ENCODE data around the gene PLEKHG4B.

Gene PLEKHG4B

DNA sequence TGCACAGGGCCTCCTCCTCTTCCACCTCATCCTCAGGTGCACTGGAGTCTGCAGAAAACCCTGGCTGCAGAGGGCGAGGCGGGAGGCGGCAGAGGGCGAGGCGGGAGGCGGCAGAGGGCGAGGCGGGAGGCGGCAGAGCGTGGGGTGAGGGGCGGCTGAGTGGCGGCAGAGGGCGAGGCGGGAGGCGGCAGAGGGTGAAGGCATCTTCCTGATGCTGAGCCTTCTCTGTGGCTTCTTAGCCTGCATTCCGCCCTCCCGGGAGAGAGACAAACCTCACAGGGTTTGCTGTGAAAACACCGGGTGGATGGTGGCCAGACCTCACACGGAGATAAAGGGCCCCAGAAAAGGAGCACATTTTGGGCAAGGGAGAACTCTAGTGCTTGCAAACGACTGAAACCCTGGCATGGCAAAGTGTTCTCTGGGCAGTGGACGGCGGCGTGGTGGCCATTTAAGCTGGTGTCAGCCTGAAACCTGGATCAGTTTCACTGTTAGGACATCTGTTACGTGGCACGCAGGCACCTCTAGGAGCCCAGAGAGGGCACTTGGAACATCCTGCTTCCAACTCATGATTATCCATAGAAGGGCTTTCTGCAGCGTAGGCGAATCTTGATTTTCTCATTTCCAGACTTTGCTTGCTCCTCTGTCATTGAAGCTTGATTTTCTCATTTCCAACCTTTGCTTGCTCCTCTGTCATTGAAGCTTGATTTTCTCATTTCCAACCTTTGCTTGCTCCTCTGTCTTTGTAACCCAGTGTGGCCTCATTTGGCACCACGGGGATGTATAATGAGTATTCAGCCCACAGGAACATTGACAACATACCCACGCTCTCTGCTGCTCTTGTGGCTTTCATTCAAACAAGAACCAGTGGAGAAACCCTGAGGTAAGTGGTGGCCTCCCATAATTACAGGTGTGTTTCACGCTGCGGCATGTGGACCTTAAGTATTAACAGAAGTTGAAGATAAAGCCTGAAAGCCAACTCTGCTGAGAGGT lies 16.3 kb upstream of the PLEKHG4B start:
- no peak for DNase-seq

DNA sequence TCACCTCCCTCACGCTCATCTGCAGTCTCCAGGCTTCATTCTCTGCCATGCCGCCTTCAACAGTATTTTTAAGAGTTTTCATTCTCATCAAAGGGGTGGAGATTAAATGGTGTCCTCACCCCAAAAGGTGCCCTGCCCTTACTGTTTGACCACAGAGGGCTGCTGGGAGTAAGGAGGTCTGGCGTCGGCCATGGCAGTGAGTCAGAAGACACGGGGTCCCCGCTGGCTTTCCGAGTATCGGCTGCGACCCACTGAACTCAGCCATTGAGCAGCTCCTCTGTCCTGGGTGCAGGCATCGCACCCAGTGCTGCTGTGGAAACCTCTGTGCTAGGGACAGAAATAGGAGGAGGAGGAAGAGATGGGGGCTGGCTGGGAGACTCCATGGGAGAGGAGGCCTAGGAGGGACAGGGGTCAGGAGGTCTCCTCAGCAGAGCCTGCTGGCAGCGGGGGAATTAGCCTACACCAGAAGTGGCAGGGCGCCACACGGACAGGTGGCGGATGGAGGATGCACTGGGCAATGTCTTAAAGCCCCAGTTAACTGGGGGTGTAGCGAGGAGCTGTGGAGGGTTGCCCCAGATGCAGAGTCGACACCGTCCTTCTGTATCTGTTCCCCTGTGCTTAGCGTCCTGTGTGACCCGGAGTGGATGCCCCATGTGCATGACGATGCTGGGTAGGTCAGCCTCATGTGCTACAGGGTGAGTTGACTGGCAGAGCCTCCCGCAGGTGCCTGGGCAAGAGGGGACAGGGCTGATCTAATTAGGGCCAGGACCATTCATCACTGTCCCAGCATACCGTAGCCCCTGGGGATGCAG lies 15.4 kb upstream of the PLEKHG4B start:
- no peak for DNase-seq

DNA sequence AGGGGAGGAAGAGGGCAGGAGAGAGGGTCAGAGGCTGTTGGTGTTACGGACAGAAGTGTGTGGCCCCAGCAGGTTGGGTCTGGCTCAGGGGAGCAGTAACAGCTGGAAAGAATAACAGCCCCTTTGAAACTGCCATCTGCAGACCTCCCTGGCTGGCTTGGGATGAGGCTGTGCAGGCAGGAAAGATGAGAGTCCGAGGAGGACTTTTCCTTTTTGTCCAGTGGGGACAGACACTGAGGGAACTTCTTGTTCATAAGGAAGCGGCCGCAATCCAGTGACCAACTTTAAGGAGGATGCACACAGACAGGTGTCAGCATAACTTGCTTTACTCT lies 14.8 kb upstream of the PLEKHG4B start:
- no peak for DNase-seq

DNA sequence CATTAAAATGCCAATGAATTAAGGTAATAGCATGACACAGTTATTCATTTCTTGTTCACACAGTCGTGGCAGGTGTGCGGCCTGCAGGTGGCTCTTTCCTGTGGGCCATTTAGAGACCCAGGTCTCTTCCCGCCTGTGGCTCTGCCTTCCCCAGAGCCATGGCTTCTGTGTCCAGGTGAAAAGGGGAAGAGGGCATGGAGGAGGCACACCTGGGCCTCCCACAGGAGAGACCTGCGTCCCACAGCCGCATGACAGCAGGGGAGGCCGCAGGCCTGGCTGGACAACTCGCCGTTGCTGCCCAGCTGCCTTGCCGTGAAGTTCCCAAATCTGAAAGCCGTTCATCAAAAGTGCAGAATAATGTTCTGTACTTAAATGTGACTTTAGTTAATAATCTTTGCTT lies 14.4 kb upstream of the PLEKHG4B start:
- no peak for DNase-seq

DNA sequence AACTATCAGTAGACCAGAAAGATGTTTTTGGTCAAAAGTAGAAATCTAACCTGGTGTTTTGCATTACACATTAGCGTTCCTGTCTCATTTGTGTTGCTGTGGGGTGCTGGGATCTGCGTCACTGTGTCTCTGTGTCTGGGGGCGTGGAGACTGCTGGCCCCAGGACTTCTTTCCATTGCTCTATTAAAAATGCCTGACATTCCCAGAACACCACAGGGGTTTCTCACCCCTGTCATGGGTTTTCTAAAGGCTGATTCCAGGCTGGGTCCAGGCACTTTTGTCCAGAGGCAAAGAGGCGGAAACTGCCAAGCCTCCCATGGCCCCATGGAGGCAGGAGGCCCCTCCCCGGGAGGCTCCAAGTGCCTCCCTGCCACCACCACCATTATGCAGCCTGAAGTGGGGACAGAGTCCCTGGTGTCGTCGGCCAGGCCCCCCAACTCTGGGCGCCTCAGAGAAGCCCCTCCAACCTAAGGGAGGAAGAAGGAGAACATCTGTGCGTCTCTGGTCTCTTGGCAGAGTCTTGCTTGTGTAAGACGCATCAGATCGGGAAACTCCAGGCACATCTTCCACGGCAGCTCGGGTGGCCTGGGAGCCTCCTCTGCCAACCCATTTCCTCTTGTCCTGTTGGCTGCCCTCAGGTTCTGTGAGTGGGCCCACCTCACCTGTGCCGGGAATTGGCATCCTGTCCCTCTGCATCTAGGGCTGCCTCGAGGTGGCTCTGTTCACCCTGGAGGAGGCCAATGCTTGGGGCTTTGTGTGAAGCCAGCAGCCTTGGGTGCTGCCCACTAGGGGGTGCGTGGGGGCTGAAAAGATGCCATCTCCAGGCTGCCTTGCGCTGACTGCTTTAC lies 13.8 kb upstream of the PLEKHG4B start:
- DNase-seq, result no peak

DNA sequence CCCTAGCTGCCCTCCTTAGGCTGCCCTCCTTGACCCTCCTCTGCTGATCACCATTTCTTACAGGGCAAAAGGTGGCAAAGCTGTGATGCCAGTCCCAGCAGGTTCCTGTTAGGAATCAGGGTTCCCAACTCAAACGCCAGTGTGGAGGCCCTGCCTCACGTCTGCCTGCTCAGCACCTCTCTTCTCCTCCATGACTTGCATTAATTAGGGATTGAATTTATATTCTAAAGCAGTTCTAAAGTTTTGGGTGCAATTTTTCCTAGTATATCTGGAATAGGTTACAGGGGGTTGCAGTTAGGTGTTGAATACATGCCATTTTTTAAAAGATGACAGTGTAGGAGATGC lies 13.2 kb upstream of the PLEKHG4B start:
- no peak for DNase-seq

DNA sequence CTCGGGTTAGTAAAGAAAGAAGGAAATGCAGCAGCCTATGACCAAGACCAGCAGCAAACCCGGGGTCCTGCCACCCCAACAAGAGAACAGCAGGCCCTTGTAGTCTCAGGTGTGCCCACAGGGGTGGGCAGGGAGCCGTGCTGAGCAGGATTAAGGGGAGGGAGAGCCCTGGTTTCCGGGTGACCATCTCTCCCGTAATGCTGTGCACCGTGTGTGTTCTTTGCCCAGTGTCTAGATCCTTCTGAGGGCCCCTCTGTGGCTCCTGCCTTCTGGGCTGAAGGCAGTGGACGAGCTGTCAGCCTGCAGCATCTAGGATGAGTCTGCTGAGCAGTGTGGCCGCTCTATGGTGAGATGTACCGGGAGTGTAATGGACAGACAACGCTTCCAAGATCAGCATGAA lies 12.7 kb upstream of the PLEKHG4B start:
- no peak for DNase-seq

DNA sequence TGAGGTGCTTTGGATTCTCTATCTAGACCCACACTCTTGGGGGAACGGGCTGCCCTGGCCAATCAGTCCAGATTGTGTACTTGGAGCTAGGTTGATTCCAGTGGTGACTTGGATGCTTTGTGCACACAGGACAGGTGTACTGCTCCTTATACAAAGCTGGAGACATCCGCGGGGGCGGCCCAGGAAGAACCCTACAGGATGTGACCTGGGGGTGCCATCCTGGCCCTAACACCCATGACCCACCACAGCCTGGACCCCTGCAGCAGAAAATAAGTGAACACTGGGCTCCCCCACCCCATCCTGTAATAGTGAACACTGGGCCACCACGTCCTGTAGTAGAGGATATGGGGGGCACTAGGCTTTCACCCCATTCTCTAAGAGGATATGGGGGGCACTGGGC lies 12.1 kb upstream of the PLEKHG4B start:
- no peak for DNase-seq

DNA sequence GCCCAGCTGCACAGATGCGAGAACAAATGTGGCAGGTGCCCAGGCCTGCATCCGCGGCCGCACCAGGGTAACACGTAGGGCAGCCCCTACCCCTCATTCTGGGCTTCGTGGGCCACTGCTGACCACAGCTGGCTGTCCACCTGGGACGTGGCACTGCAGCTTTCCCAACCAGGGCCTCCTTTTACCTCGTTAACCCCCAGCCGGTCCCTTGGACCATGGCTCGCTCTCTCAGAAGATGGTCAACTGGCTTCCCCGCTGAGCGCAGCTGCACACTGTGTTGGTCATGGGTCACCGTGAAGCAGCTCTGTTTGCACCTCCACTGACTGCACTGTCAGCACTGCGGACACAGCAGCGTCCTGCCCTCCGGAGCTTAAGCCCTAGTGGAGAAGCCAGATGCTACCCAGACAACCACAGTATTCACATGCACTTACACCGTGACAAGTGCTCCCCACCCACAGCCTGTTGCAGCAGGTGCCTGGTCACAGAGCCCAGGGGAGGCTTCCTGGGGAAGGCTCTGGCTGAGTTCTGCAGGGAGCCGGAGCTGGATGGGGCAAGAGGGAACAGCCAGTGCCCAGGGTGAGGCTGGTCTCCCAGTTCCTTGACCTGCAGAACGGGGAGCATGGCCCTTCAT lies 10.5 kb upstream of the PLEKHG4B start:
- no peak for DNase-seq

DNA sequence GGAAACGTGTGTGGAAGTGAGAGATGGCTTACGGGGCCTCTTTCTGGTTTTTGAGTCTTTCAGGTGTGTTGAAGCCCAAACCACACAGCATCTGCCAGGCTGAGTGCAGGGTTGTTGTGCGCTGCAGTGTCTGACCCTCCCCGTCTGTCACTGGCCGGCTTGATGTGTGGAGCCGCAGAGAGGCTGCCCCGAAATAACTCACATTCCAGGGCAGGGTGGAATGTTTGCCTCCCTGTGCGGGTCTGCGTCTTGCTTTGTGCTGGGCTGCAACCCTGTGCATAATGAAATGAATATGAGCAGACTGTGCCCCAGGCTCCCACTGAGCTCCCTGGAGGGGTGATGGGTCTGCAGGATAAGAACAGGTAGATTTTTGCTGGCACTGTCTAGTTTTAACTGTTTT lies 9.9 kb upstream of the PLEKHG4B start:
- DNase-seq, result no peak

DNA sequence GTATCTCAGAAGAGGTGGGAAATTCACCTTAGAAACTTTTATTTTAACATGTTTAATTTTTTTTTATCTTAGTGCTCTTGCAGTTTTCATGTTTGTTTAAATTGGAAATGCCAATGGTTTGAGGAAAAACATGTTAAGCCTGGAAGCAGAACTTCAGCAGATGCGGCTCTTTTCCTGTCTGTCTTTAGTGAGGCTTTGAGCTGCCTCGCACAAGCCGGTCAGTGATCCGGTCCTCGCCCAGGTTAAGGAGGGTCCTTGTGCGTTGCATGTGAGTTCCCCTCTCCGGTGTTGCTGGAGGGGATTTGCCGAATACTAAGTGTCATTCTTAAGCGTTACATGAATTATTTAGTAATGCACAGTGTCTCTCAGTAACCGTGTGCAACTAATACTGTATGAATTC lies 9.4 kb upstream of the PLEKHG4B start:
- no peak for DNase-seq

DNA sequence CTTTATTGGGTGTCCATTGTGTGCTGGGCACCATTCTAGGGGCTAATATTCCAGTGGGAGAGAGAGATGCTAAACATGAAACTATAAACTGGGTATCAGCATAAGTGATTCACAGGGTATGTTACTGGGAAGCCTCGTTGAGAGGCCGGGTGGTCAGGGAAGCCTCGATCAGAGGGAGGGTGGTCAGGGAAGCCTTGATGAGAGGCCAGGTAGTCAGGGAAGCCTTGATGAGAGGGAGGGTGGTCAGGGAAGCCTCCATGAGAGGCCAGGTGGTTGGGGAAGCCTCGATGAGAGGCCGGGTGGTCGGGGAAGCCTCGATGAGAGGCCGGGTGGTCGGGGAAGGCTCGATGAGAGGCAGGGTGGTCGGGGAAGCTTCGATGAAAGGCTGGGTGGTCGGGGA lies 8.9 kb upstream of the PLEKHG4B start:
- DNase-seq, result no peak

DNA sequence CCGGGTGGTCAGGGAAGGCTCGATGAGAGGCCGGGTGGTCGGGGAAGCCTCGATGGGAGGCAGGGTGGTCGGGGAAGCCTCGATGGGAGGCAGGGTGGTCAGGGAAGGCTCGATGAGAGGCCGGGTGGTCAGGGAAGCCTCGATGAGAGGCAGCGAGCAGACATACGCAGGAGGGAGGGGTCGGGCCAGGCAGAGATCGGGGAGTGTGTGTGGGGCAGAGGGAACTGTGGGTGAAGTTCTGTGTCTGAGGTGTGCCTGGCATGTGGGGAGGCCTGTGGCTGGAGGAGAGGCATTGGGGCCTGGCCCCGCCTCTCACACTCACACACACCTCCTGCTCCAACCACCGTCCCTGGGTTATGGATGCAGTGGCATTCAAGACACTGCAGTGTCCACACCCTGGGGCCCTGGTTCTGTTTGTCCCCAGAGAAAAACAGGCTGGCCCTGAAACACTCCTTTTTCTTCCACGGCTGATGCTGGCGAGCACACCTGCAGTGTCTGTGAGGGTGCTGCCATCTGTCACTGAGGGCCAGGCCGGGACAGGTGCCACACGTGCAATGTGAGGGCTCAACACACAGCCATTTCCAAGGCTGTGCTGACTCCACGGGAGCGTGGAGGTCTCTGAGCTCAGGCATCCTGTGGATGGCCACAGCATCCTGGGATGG lies 6.5 kb upstream of the PLEKHG4B start:
- no peak for DNase-seq

DNA sequence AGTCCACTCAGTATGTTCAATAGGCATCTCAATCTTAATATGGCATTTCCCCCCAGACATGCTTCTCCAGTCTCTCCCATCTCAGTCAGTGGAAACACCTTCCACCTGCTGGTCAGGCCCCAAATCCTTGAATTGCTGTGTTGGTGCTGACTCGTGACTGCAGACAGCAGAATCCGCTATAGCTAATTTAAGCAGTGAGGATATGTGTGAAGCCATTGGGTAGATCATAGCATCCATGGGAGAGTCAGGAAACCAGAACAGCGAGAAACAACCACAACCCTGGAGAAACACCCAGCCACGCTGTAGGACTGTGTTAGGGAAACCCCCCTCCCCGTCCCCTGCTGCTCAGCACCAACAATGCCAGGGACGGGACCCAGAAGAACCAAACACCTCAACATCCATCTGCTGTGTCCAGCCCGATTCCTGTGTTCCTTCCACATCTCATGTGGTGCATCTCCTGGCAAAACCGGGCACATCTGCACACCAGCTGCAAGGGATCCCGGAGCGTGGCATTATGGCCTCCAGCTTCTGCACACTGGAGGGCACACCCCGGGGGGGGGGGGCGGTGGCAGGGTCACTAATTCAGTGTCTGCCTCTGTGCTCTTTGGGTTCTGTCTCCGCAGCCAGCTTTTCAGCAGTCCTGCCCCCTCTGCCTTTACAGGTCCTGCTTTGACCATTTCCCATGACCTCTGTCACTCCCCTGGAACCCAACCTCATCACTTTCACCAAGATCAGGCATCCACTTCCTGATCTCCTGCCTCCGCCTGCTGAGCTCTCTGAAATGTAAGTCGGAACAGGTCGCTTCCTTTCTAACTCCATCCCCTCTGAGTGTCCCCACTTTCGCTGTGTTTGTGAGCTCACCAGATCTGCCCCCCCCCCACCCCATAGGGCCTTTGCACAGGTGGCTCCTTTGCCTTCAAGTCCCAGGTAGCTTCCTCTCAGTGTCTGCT lies 2.4 kb upstream of the PLEKHG4B start:
- DNase-seq, result no peak

DNA sequence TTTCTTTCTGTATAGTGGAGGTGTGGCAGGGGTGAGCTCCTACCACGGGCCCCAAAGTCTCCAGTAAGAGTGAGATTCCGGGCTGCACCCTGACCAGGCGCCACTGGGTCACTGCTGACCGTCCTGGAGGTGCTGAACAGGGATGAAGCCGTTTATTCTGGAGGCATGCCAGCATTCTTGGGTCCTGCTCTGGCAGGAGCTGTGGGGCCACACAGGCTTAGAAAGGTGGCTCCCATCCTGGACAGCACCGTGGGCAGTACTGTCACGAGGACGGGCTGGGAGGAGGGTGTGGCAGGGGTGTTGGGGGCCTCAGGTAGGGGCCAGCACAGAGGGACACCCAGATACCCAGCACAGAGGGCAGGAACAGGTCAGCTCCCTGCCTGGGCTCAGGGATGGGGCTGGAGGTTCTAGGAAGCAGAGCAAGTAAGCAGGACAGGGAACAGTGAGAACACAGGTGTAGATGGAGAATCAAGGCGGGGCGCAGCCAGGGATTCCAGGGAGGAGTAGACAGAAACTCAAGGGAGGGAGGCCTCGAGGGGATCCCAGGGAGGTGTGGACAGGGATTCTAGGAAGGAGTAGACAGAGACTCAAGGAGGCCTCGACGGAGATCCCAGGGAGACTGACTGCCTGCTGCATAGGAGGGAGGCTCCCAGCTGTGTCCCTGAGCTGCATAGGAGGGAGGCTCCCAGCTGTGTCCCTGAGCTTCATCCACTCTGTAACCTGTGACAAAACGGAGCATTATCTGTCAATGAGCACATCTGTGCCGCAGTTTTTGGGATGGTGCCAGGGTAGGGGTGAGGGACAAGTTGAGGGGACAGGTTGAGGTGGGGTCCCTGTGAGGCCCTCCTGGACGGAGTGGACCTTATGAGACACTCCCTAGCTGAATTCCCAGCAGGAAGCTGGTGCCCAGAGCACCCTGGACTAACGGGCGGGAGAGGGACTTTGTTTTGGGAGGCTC lies 1.1 kb upstream of the PLEKHG4B start:
- peak; percentile 14 for DNase-seq

DNA sequence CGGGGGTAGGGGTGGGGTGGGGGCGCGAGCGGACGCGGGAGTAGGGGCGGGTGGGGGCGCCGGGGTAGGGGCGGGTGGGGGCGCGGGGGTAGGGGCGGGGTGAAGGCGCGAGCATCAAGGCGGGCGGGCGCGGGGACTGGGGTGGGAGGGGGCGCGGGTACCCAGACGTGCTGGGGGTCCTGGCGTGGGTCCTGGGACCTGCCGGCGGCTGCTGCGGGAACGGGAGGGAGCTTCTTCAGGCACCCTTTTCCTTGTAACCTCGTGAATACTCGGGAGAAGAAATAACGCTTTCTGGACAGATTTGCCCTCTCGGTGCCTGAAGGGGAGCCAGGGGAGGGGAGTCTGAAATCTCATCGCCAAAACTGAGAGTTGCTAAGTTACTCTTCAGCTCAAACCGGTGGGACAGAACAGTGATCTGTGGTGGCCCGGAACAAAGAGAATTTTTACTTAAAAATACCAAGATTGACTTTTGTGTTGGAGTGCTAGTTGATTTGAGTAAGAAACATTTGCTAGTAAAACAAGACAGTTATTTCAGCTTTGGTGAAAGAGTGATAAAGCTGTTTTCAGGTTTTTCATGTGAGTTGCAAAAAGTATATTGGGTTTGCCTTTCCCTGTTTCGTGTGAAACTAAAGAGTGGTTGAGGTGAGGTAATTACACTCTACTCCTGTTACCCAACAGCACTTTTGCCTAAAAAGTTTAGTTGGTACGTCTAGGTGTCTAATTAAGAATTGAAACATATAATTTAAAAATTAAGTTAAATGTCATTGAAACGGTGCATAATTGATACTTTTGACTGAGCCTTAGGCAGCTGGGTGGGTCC lies 643 bp downstream of the PLEKHG4B start:
- peak; percentile 46 for DNase-seq

DNA sequence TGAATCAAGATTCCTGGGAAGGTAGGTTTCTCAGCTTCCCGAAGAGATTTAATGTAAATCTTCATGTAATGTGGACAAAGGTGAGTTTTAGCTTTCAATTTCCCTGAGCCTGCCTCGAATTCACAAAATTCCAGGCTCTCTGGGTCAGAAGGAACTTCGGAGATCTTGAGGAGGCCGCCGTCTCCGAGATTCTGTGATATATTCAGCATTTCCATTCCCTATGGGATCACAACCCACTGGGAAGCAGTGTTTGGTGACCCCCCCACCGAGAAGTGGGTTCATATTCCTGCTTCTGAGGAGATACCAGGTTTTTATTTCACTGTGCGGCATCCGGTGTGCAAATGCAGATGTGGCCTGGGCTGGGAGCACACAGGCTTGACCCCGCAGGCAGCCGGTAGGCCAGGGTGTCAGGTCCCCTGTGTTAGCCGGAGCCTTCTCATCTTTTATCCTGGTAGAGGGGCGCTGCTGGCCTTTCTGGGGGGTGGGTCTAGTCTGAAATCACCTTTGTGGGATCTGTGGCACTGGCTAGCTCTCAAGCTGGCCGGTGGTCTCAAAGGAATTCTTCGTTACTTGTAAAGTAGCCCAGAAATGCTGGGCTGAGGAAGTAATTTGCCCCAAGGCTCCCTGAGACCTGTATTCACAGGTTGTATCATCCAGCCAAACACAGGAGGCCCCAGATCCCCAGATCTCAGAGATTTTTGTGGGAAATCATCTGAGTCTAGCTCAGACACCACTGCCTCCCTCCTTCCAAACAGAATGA lies 1.4 kb downstream of the PLEKHG4B start:
- no peak for DNase-seq
